Measurements from ENCODE around the gene HBEGF. TPM values are rescaled to one million over a fixed set of nuclear protein-coding genes. Genes with fewer than 3 reads are reported as not detected.

Gene HBEGF
- total RNA-seq, 1 experiment from 2014 or later = 2.4 TPM

- TF ChIP-seq CTCF (conservative IDR thresholded peaks at IDR 0.05) = no peak
- no peaks in the 10 kb centered on the region for H3K79me1 ChIP-seq (ENCODE audit: insufficient read depth, low read depth, low read length, poor library complexity, severe bottlenecking)
- H2BK5ac ChIP-seq (ENCODE audit: insufficient read length, low read length) = no peak overlapping the region
- no peak overlapping the region for H3K27ac ChIP-seq (ENCODE audit: insufficient read length, low read depth, low read length)
- H3K23me2 ChIP-seq (ENCODE audit: insufficient read length, low read depth, low read length, poor library complexity, severe bottlenecking) = no peaks in the 10 kb centered on the region
- H2BK120ac ChIP-seq (ENCODE audit: low read depth, low read length, poor library complexity, severe bottlenecking) = no peak overlapping the region
- H3K14ac ChIP-seq (ENCODE audit: insufficient read depth, low read length) = no peak overlapping the region
- WGBS (ENCODE audit: extremely low coverage, insufficient read length, low lambda C conversion rate) = no CpG with 5 or more reads among the region's 1 CpG
- no peak overlapping the region for H3K56ac ChIP-seq (ENCODE audit: insufficient read length, low read depth, low read length)
- Mint-ChIP-seq H3K27ac (no peak overlapping the region), H3K4me1 (peaks cover 0 to 19% of the 10 kb centered on the region in 2 experiments; a peak in 3 of 4 replicates), H3K9me3 (no peaks in the 10 kb centered on the region), H3K4me3 (no peak overlapping the region), H3K36me3 (ENCODE audit: insufficient read depth in 1 of 3, low read depth in 3 of 3) (peaks cover 0 to 9% (median 7%) of the 10 kb centered on the region in 3 experiments; a peak in 4 of 7 replicates), H3K27me3 (ENCODE audit: low read depth) (no peaks in the 10 kb centered on the region)
- no peak overlapping the region for H3K4ac ChIP-seq (ENCODE audit: low read depth, low read length)
- DNase-seq = no peak
- no peak overlapping the region for H3K4me2 ChIP-seq (ENCODE audit: insufficient read depth, insufficient read length, low read length)
- no peaks in the 10 kb centered on the region for H4K20me1 ChIP-seq (ENCODE audit: control insufficient read depth, insufficient read depth, insufficient read length)
- H3K23ac ChIP-seq (ENCODE audit: insufficient read length, low read depth, low read length) = no peak overlapping the region
- no peak overlapping the region for H2AFZ ChIP-seq (ENCODE audit: low read length)
- H2BK15ac ChIP-seq (ENCODE audit: low read depth, low read length) = no peak overlapping the region
- H4K8ac ChIP-seq (replicated peaks; ENCODE audit: insufficient read length, low read depth, low read length) = no peak overlapping the region
- H2BK20ac ChIP-seq (ENCODE audit: low read depth, low read length, poor library complexity, severe bottlenecking) = no peak overlapping the region
- no peaks in the 10 kb centered on the region for H3K27me3 ChIP-seq (ENCODE audit: insufficient read depth, low read length)
- no peak overlapping the region for H2AK5ac ChIP-seq (ENCODE audit: insufficient read length, low read length)
- H2BK12ac ChIP-seq (ENCODE audit: insufficient read length, low read depth, low read length) = no peak overlapping the region
- no peak overlapping the region for H4K91ac ChIP-seq (ENCODE audit: insufficient read length, low read depth, low read length)
- H3K4me1 ChIP-seq (ENCODE audit: insufficient read depth, low read length) = no peaks in the 10 kb centered on the region
- H3K18ac ChIP-seq (ENCODE audit: insufficient read length, low read depth, low read length) = no peak overlapping the region
- H4K5ac ChIP-seq (ENCODE audit: insufficient read length, low read depth, low read length) = no peak overlapping the region
- H3T11ph ChIP-seq (ENCODE audit: low read length) = no peak overlapping the region
- no peak overlapping the region for H3K9ac ChIP-seq (ENCODE audit: extremely low read depth, insufficient read length, low read length)
- peaks cover 5% of the 10 kb centered on the region; the same call in 1 of the 2 replicates for H3K79me2 ChIP-seq (ENCODE audit: insufficient read depth, low read length)
- H3K9me3 ChIP-seq (ENCODE audit: control insufficient read depth, low read depth, low read length) = no peaks in the 10 kb centered on the region
Observed at GRCh38 chr5:140293849-140294100, 52.6 kb downstream of the HBEGF start.

Measured in H9 (cell line).